ENCODE measurements around the gene UCK2. TPM values are rescaled to one million over a fixed set of nuclear protein-coding genes. Genes with fewer than 3 reads are reported as not detected.

UCK2 gene
- total and polyA plus RNA-seq, 2 donors (not counting 3 experiments of a cell fraction or from before 2014, with no cell fraction given), result 62.3 to 74.7 TPM

- ChIA-PET CTCF (interaction anchor here (5.0 kb wide), 1 partner anchor 11 kb away, joined by 37 read pairs; no protein-coding TSS in a partner anchor), POLR2A (no interaction called here)
- H3K27ac ChIP-seq (ENCODE audit: insufficient read depth, low read depth, low read length), result no peak overlapping the region
- no peaks in the 10 kb centered on the region for H3K36me3 ChIP-seq (ENCODE audit: control insufficient read depth in 2 of 2, extremely low read depth in 1 of 2, insufficient read depth in 2 of 2, low read length in 2 of 2)
- no peaks in the 10 kb centered on the region for H4K20me1 ChIP-seq (replicated peaks; ENCODE audit: control insufficient read depth, extremely low read depth, insufficient read depth, low read length)
- FAIRE-seq, result no peak
- intact Hi-C loops (cut with micrococcal nuclease) (no loop called here), dilution Hi-C loops (cut with MboI; ENCODE audit: extremely low pct_ligation_motif_present, low sequenced_read_pairs) (no loop called here)
- no peaks in the 10 kb centered on the region for H3K79me2 ChIP-seq (ENCODE audit: control insufficient read depth, insufficient read depth, low read length)
- no peak overlapping the region for H2AFZ ChIP-seq (ENCODE audit: low read depth, low read length)
- no peaks in the 10 kb centered on the region for H3K9me1 ChIP-seq (replicated peaks; ENCODE audit: control insufficient read depth, extremely low read depth, insufficient read depth, low read length)
- no peak overlapping the region for H3K9ac ChIP-seq (replicated peaks; ENCODE audit: extremely low read depth, insufficient read depth, low read length)
- H3K4me3 ChIP-seq (replicated peaks in 1 of 3; ENCODE audit: insufficient read depth in 1 of 3, low read depth in 1 of 3, low read length in 3 of 3), result no peak overlapping the region
- no peak for DNase-seq (ENCODE audit: low read depth, low spot score)
- no TSS peak for BruUV-seq (replicated peaks)
- no peaks in the 10 kb centered on the region for H3K9me3 ChIP-seq (replicated peaks; ENCODE audit: control insufficient read depth, insufficient read depth, low read length)
- no peak overlapping the region for H3K4me2 ChIP-seq (ENCODE audit: insufficient read depth, low read length)
- TF ChIP-seq JUN (IDR thresholded peaks at IDR 0.05; ENCODE audit: borderline replicate concordance, insufficient read depth, insufficient read length, low read depth) (no peak), POLR2AphosphoS5 (IDR thresholded peaks at IDR 0.05; ENCODE audit: insufficient read depth, low read depth, low read length) (no peak), GATA2 (IDR thresholded peaks at IDR 0.05; ENCODE audit: insufficient read depth, insufficient read length, low read depth, low read length) (no peak), MAX (IDR thresholded peaks at IDR 0.05; ENCODE audit: insufficient read depth, insufficient read length) (no peak), MYC (IDR thresholded peaks at IDR 0.05; ENCODE audit: low read depth, low read length) (no peak), CTCF (IDR thresholded peaks at IDR 0.05; ENCODE audit: extremely low read depth in 1 of 2, insufficient read depth in 1 of 2, low read depth in 1 of 2, low read length in 2 of 2) (no peak), POLR2A (IDR thresholded peaks at IDR 0.05; ENCODE audit: low read depth, low read length) (no peak), FOS (IDR thresholded peaks at IDR 0.05; ENCODE audit: borderline replicate concordance, insufficient read depth, low read length) (no peak), EZH2 (IDR thresholded peaks at IDR 0.05; ENCODE audit: borderline replicate concordance, low read depth, low read length, severe bottlenecking) (no peak)
- no peaks in the 10 kb centered on the region for H3K4me1 ChIP-seq (ENCODE audit: control insufficient read depth, extremely low read depth, insufficient read depth, low read length)
- H3K27me3 ChIP-seq (ENCODE audit: control insufficient read depth in 2 of 2, insufficient read depth in 2 of 2, low read length in 2 of 2), result no peaks in the 10 kb centered on the region
Measured at GRCh38 chr1:165936542-165936941, 109.1 kb downstream of the UCK2 start.
